Measurements from ENCODE around the gene MKLN1. TPM values are rescaled to one million over a fixed set of nuclear protein-coding genes. Genes with fewer than 3 reads are reported as not detected.

Gene MKLN1
- total RNA-seq, 3 donors from 2014 or later = 78.1 to 113 (median 80.3) TPM

DNA sequence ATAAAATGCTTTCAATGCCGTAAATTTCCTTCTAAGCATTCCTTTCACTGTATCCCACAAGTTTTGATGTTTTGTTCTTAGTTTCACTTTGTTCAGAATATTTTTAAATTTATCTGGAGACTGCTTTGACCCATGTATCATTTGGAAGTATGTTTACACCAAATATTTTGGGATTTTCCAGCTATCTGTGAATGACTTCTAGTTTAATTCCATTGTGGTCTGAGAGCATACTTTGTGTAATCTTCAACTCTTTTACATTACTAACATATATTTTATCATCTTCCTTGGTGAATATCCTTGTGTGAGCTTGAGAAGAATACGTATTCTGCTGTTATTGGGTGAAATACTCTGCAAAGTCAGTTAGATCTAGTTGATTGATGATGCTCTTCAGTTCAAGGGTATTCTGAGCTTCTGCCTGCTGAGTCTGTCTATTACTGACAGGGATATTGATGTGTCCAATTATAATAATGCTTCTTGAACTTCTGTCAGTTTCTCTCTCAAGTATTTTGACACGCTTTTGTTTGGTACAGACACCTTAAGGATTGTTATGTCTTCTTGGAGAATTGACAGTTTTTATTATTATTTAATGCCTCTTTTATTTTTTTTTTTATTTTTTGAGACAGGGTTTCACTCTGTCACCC is 31.6 kb downstream of the MKLN1 start:
- no peak for TF ChIP-seq POLR2A (IDR thresholded peaks at IDR 0.05)
- TF ChIP-seq, protein P1, sequence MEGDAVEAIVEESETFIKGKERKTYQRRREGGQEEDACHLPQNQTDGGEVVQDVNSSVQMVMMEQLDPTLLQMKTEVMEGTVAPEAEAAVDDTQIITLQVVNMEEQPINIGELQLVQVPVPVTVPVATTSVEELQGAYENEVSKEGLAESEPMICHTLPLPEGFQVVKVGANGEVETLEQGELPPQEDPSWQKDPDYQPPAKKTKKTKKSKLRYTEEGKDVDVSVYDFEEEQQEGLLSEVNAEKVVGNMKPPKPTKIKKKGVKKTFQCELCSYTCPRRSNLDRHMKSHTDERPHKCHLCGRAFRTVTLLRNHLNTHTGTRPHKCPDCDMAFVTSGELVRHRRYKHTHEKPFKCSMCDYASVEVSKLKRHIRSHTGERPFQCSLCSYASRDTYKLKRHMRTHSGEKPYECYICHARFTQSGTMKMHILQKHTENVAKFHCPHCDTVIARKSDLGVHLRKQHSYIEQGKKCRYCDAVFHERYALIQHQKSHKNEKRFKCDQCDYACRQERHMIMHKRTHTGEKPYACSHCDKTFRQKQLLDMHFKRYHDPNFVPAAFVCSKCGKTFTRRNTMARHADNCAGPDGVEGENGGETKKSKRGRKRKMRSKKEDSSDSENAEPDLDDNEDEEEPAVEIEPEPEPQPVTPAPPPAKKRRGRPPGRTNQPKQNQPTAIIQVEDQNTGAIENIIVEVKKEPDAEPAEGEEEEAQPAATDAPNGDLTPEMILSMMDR (IDR thresholded peaks at IDR 0.05) = no peak
- TF ChIP-seq POLR2AphosphoS5 (IDR thresholded peaks at IDR 0.05) = no peak
- H3K4me1 ChIP-seq = peaks cover 0 to 3% of the 10 kb centered on the region in 2 donors
- H3K27me3 ChIP-seq = no peaks in the 10 kb centered on the region
- DNase-seq (ENCODE audit: low spot score in 2 of 2) = no peak
- H3K36me3 ChIP-seq = no peaks in the 10 kb centered on the region
- H3K27ac ChIP-seq = no peak overlapping the region
- no peak overlapping the region for H3K4me3 ChIP-seq
- no peaks in the 10 kb centered on the region for H3K9me3 ChIP-seq
- intact Hi-C loops (cut with DNase I; ENCODE audit: low total_unique reads) = no loop called here

DNA sequence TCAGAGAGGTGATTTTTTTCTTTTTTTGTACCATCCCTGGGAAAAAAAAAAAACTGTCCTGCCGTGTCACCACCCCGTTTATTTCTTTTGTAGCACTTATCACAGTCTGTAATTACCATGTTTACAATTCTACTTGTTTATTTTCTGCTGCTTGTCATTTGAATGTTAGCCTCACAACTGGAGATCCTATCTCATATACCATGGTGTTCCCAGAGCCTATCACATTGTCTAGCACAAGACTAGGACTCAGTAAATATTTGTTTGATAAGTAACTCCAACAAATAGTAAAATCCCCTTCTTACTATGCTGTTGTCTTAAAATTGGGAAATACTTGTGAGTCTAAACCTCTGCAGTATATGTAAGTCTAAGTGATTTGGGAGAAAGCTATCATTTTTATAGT is 36.0 kb downstream of the MKLN1 start:
- intact Hi-C loops (cut with DNase I; ENCODE audit: low total_unique reads) = no loop called here
- H3K4me1 ChIP-seq = no peaks in the 10 kb centered on the region
- TF ChIP-seq POLR2AphosphoS5 (IDR thresholded peaks at IDR 0.05) (no peak), POLR2A (IDR thresholded peaks at IDR 0.05) (no peak)
- TF ChIP-seq, protein P1 (IDR thresholded peaks at IDR 0.05) = no peak
- H3K36me3 ChIP-seq = no peaks in the 10 kb centered on the region
- H3K27me3 ChIP-seq = no peaks in the 10 kb centered on the region
- no peak overlapping the region for H3K27ac ChIP-seq
- no peak overlapping the region for H3K4me3 ChIP-seq
- H3K9me3 ChIP-seq = no peaks in the 10 kb centered on the region
- no peak for DNase-seq (ENCODE audit: low spot score in 2 of 2)

DNA sequence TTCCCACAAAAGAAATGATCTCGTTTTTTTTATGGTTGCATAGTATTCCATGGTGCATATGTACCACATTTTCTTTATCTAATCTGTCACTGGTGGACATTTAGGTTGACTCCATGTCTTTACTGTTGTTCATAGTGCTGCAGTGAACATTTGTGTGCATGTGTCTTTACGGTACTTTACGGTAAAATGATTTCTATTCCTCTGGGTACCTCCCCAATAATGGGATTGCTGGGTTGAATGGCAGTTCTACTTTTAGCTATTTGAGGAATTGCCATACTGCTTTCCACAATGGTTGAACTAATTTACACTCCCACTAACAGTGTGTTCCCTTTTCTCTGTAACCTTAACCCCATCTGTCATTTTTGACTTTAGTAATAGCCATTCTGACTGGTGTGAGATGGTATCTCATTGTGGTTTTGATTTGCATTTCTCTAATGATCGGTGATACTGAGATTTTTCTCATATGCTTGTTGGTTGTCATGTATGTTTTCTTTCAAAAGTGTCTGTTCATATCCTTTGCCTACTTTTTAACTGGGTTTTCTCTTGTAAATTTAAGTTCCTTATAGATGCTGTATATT is 37.2 kb downstream of the MKLN1 start:
- no peak overlapping the region for H3K27ac ChIP-seq
- no peaks in the 10 kb centered on the region for H3K9me3 ChIP-seq
- no peaks in the 10 kb centered on the region for H3K36me3 ChIP-seq
- H3K4me1 ChIP-seq = no peaks in the 10 kb centered on the region
- intact Hi-C loops (cut with DNase I; ENCODE audit: low total_unique reads) = no loop called here
- TF ChIP-seq POLR2A (IDR thresholded peaks at IDR 0.05) = no peak
- no peak for TF ChIP-seq POLR2AphosphoS5 (IDR thresholded peaks at IDR 0.05)
- TF ChIP-seq, protein P1 (IDR thresholded peaks at IDR 0.05) = no peak
- no peaks in the 10 kb centered on the region for H3K27me3 ChIP-seq
- no peak overlapping the region for H3K4me3 ChIP-seq
- DNase-seq (ENCODE audit: low spot score in 2 of 2) = no peak

DNA sequence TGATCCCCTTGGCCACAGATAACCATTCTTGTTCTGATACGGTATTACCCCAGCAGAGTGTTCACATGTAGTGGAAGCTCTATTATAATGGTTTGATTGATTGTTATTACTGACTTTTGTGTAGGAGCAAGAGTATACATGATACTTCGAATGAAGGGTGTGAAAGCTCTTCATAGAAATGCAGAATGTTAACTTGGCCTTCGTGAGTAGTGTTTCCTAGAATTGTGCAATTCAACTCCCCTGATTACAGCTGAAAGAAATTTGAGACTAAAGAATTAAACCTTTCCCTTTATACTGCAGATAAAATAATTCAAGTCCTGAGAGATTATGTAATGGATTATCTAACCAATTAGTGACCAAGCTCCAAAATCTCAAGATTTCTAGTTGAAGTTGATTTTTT is 38.2 kb downstream of the MKLN1 start:
- intact Hi-C loops (cut with DNase I; ENCODE audit: low total_unique reads) = no loop called here
- Histone ChIP-seq H3K36me3 (no peaks in the 10 kb centered on the region), H3K9me3 (no peaks in the 10 kb centered on the region), H3K4me3 (no peak overlapping the region), H3K27ac (no peak overlapping the region), H3K27me3 (no peaks in the 10 kb centered on the region), H3K4me1 (no peaks in the 10 kb centered on the region)
- no peak for DNase-seq (ENCODE audit: low spot score in 2 of 2)
- TF ChIP-seq, protein P1 (IDR thresholded peaks at IDR 0.05) = no peak
- TF ChIP-seq POLR2AphosphoS5 (IDR thresholded peaks at IDR 0.05) (no peak), POLR2A (IDR thresholded peaks at IDR 0.05) (no peak)

DNA sequence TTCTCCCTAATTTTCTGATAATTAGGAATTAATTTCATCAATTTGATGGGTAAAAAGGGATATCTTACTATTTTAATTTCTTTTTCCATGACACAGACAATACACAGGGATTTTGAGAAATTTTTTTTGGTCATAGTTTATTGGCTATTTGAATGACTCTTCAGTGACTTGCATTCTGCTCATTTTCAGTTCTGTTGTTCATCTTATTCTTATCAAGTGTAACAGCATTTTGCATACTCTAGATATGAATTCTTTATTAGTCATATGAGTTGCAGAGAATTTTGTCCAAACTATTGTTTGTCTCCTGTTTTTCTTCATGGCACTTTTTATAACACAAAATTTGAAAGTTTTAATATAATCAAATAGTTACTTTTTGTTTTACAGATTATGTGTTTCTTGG is 41.7 kb downstream of the MKLN1 start:
- no peak for DNase-seq (ENCODE audit: low spot score in 2 of 2)

More for the DNA sequence above, 41.7 kb downstream of the MKLN1 start:
- H3K4me1 ChIP-seq = no peaks in the 10 kb centered on the region
- H3K36me3 ChIP-seq = no peaks in the 10 kb centered on the region
- no peak overlapping the region for H3K27ac ChIP-seq
- intact Hi-C loops (cut with DNase I; ENCODE audit: low total_unique reads) = no loop called here
- no peak overlapping the region for H3K4me3 ChIP-seq
- TF ChIP-seq POLR2AphosphoS5 (IDR thresholded peaks at IDR 0.05) (no peak), POLR2A (IDR thresholded peaks at IDR 0.05) (no peak)
- TF ChIP-seq, protein P1 (IDR thresholded peaks at IDR 0.05) = no peak
- H3K9me3 ChIP-seq = no peaks in the 10 kb centered on the region
- no peaks in the 10 kb centered on the region for H3K27me3 ChIP-seq
